ENCODE data around the gene AKAP13.
"Not testable (repeated sequence)": the region's sequence is repeated elsewhere in the genome, so short reads cannot be mapped to it uniquely, and the experiment has no call there.

The AKAP13 gene

GRCh38 chr15:85474700-85475316 lies 94.4 kb downstream of the AKAP13 start:
- no peak for DNase-seq

DNA sequence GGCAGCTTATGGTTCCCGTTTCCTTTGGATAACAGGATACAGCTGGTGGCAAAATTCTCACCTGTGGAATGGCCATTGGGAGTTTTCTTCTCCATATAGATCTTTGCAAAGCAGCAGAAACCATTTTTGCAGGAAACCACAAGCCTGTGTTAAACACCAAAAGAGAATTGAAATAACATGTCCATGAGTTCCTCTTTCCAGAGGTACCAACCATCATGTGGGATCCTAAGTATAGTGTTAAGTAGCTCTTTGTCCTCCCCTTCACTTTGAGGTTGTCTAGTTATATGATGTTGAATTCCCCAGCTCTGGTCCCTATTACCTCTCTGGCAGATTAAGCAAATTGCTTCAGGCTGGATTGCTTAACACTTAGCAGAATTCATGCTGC lies 94.9 kb downstream of the AKAP13 start:
- DNase-seq, result no peak

DNA sequence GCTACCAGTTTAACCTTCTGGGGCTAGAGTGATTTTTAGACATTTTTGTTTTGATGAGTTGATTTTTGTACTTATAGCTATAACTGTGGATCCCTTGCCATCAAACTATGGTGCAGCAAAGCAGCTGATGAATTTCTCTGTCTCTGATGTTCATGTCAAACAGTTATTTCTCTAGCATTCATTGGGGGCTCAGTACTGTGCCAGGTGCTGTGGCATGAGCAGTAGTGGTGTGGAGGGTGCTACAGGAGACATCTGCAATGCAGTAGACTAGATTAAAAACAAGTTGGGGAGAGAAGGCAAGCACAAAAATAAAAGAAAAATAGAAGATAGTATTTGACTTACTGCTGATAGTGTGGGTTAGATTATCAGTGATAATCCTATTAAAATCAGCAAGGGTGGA lies 95.3 kb downstream of the AKAP13 start:
- no peak for DNase-seq

DNA sequence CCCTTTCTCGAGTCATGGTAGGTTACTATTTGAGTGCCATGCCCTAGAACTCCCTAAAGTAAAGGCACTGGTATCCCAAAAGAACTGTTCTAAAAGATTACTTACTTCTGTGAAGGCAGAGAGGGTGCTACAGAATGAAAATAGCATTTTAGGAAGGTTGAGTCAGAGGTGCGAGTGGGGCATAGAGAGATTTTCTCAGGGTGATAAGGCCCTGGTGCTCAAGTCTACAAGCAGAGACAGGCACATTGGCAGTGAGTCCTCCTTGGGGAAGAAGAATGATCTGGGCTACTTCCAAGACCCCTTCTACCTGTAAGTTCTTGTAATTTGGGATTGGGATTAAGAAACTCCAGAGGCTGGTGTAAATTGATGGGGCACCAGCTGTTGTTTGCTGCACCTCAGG lies 96.7 kb downstream of the AKAP13 start:
- DNase-seq, result no peak

GRCh38 chr15:85477730-85478129 lies 97.3 kb downstream of the AKAP13 start:
- no peak for DNase-seq

DNA sequence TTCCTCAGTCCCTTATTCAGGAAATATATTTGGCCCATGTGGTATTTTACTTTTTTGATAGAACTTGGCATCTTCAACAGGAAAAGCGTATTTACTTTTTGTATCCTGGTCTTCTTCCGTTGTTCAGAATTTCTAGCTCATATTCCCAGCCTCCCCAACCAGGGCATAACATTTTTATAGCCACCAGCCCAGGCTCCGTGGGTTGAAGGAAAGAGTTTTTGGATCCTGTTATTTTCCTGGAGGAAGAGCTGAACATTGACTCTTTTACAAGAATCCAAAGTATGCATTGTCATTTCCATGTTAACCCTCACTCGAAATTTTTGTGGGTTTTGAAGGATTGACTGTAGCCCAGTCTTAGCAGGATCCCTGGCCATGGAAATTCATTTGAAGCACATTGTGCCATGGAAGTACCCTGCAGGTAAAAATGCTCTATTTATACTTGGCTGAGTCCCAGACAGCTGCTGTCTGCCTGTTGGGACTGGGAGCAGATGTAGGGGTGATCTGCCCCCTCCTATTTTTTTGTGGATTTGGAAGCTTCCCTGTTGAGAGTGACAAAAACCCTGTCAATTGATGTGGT lies 98.8 kb downstream of the AKAP13 start:
- no peak for DNase-seq

- no peak for DNase-seq
Measured at GRCh38 chr15:85480923-85481322, 100.5 kb downstream of the AKAP13 start.

DNA sequence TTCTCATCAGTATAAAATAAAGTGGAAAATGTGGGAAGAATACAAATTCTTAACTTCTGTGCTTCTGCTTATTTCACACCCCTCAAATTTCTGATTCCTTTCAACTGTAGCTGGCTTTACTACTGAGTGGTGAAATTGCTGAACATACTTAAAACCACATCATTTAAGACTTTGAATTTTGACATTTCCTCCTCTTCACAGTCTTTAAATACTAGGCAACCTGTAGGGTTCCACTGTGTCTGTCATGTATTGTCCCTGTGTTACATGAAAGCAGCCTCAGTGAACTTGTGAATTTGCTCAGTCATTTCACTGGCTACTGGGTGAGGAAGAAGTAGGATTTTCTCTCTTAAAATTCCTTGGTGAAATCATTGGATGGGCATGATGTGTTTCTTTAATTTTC lies 101.1 kb downstream of the AKAP13 start:
- DNase-seq, result not testable (repeated sequence)

GRCh38 chr15:85482894-85483293 lies 102.5 kb downstream of the AKAP13 start:
- DNase-seq, result no peak

DNA sequence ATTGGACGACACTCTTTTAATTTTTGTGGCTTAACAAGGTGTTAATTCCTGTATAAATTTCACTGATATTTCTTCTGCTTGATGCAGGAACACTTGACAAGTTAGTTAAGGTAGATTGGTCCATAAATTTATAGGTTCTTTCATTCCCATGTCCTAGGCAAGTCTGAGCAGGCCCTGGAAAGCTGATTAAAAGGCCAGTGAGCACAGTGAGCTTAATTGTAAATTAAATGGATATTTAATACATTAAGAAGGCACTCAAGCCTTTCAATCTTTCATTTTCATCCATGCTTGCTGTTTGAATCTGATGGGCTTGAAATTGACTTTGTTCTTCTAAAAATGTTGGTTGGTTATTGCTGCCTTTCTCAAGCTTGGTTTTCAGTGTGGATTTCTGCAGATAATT lies 103.6 kb downstream of the AKAP13 start:
- not testable (repeated sequence) for DNase-seq

DNA sequence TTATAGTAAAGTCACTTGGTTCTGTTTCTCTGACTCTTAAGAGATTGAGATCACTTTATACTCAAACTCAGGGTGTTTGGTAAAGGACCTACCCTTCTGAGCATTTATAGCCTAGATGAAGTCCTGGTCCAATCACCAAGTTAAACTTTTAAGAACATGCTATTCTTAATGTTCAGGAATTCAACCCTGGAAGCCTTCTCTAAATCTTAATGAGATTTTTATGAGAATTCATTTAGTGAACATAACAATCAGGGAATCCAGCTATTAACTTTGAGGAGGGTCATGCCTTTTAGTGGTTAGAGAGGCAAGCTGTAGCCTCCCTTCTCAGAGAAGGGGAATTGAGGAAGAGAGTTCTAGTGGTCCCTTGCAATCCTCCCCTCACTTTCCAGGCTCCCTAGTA lies 104.5 kb downstream of the AKAP13 start:
- not testable (repeated sequence) for DNase-seq

GRCh38 chr15:85485956-85486567 lies 105.7 kb downstream of the AKAP13 start:
- peak in 24 of 56 donors; percentile 1 to 72 (median 21) for DNase-seq

- DNase-seq, result not testable (repeated sequence)
Measured at GRCh38 chr15:85487796-85488195, 107.4 kb downstream of the AKAP13 start.

- DNase-seq, result no peak
Measured at GRCh38 chr15:85488997-85489396, 108.6 kb downstream of the AKAP13 start.

DNA sequence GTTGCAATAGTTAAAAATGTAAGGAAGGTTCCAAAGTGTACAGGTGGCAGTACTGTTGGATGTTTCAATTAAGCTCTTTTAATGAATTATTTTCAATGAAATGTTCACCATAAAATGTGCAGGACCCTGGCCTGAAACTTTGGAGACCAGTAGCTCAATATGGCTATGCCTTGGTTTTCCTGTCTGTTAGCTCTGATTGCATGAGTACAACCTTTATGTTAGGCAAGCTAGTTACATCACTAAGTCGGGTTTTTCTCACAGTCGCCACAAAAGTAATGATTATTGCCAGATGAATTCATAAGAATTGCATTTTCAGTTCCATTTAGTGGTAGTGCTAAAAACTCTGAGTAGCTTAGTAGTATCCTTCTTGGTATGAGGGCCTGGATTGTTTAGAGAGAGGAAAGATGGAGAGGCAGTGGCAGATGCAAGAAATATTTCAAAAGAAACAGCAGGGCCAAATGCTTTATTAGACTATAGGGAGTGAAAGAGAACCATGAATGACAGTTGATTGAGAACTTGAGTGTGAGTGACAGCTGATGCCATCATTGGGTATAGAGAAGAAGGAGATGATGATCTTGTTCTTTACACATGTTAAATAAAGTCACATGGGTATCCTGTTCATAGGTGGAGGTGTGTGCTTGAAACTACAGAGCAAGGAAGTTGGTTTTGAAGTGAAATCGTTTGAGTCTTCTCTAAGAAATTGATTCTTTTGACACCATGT lies 109.5 kb downstream of the AKAP13 start:
- no peak for DNase-seq

GRCh38 chr15:85490856-85491255 lies 110.5 kb downstream of the AKAP13 start:
- no peak for DNase-seq

GRCh38 chr15:85491691-85492090 lies 111.3 kb downstream of the AKAP13 start:
- DNase-seq, result no peak

DNA sequence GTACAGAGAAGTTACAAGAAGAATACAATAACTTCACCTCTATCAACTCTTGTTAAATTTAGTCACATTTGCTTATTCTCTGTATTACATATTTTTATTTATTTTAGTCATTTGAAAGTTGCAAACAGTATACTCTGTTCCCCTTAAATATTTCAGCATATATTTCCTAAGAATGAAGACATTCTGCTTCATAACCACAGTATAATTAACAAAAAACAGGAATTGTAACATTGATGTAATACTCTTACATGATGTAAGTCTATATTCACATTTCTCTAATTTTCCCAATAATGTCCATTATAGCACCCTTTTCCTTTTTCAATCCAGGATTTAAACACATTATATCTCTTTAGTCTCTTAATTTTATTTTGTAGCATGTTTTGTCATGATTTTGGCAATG lies 112.0 kb downstream of the AKAP13 start:
- DNase-seq, result no peak

- DNase-seq, result no peak
Measured at GRCh38 chr15:85493260-85493659, 112.9 kb downstream of the AKAP13 start.

- DNase-seq, result no peak
Measured at GRCh38 chr15:85494048-85494777, 113.8 kb downstream of the AKAP13 start.

DNA sequence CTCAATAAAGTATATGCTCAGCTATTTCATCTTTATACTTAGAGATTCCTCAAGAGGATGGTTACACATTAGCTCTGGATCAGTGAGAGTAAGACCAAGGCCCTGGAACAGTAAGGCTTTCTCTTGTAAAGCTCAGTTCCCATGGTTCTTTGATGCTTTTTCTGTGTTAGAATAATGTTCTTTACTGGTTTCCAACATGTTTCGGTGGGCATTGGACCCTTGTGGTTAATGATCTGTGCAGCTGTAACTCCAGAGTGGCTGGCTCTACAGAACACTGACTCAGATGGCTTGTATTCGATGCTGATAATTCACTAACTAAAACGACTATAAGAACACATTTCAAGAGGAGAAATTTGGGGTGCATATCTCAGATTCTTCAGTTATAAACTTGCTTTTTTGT lies 114.7 kb downstream of the AKAP13 start:
- DNase-seq, result no peak

- no peak for DNase-seq
Measured at GRCh38 chr15:85495544-85495943, 115.1 kb downstream of the AKAP13 start.

Data from nucleus accumbens (tissue), 56 donors.